B cell (primary cell): ENCODE measurements around the gene IQGAP1. TPM values are rescaled to one million over a fixed set of nuclear protein-coding genes. Genes with fewer than 3 reads are reported as not detected.

Experiments used
- ATAC-seq: fragments of 200-7000 bp; cut with Tn5 transposase; one replicate; pipeline ENCODE4 v1.10.0; 2021; ENCODE audit warnings: low read depth, mild to moderate bottlenecking, moderate number of reproducible peaks, moderate library complexity
- CTCF ChIA-PET: fragments of 350-600 bp; sonication (Branson Sonifier 250); formaldehyde crosslinking; loops from one replicate; lab custom pipeline; 2021; ENCODE audit warnings: antibody characterized with exemption, inconsistent platforms; lab: Charles Lee
- POLR2A ChIA-PET: fragments of 350-600 bp; sonication (Branson Sonifier 250); formaldehyde crosslinking; loops from one replicate; lab custom pipeline; 2021; ENCODE audit warnings: antibody characterized with exemption; lab: Charles Lee
- DNase-seq: peaks from one replicate; pipeline ENCODE4 v3.0.0; 2013
- H2AFZ ChIP-seq: 2 replicates; pipeline ENCODE4 v1.6.1; 2012; ENCODE audit warnings: mild to moderate bottlenecking, low read depth, low read length; ENCODE audit not compliant: insufficient read depth, poor library complexity, severe bottlenecking
- H3K27ac ChIP-seq, 2 donors: 1 replicate in 1 of 2; 2 replicates in 1 of 2; pipeline ENCODE4 v1.5.1; 2012 to 2013; ENCODE audit warnings: low read length in 2 of 2, mild to moderate bottlenecking in 2 of 2, moderate library complexity in 1 of 2
- H3K27me3 ChIP-seq, 4 experiments: fragments of 200-600 bp in 1 of 4; sonication (generic) in 1 of 4; replicated peaks in 1 of 4; 1 replicate in 2 of 4; 2 replicates in 2 of 4; pipeline versions ENCODE4 v1.6.1 to v1.7.0; 2013 to 2016; ENCODE audit warnings: low read length in 3 of 4, mild to moderate bottlenecking in 2 of 4, mixed read lengths in 1 of 4, moderate library complexity in 1 of 4; ENCODE audit not compliant: insufficient read depth in 4 of 4, control insufficient read depth in 3 of 4; ENCODE audit errors: control extremely low read depth in 1 of 4
- H3K36me3 ChIP-seq, 2 experiments: replicated peaks in 1 of 2; 1 replicate in 1 of 2; 2 replicates in 1 of 2; pipeline versions ENCODE4 v1.6.1 to v1.7.1; 2013; ENCODE audit warnings: low read length in 1 of 2; ENCODE audit not compliant: insufficient read depth in 2 of 2, control insufficient read depth in 1 of 2; ENCODE audit errors: control extremely low read depth in 1 of 2, extremely low read depth in 1 of 2
- H3K4me1 ChIP-seq, 2 donors: fragments of 200-600 bp in 1 of 2; sonication (generic) in 1 of 2; 1 replicate in 1 of 2; 2 replicates in 1 of 2; pipeline versions ENCODE4 v1.5.1 to v1.6.1; 2013 to 2017; ENCODE audit warnings: low read length in 2 of 2; ENCODE audit not compliant: control insufficient read depth in 2 of 2, insufficient read depth in 2 of 2
- H3K4me2 ChIP-seq: replicated peaks from 2 replicates; pipeline ENCODE3; 2012; ENCODE audit warnings: mild to moderate bottlenecking, low read depth, low read length; ENCODE audit not compliant: poor library complexity, severe bottlenecking
- H3K4me3 ChIP-seq, 5 experiments: fragments of 200-600 bp in 1 of 5; sonication (generic) in 1 of 5; 1 replicate in 3 of 5; 2 replicates in 2 of 5; pipeline versions ENCODE4 v1.5.1 to v1.7.0; 2011 to 2016; ENCODE audit warnings: low read length in 4 of 5, mild to moderate bottlenecking in 4 of 5, low read depth in 2 of 5, control low read depth in 1 of 5, moderate library complexity in 1 of 5; ENCODE audit not compliant: insufficient read depth in 1 of 5; ENCODE audit errors: control extremely low read depth in 1 of 5, extremely low read depth in 1 of 5
- H3K79me2 ChIP-seq: fragments of 200-600 bp; sonication (generic); one replicate; pipeline ENCODE4 v1.6.0; 2016; ENCODE audit warnings: low read length; ENCODE audit not compliant: control insufficient read depth, insufficient read depth
- H3K9ac ChIP-seq: fragments of 200-600 bp; sonication (generic); 2 replicates; pipeline ENCODE4 v1.6.1; 2017; ENCODE audit warnings: mild to moderate bottlenecking, low read length, moderate library complexity
- H3K9me3 ChIP-seq, 3 donors: one replicate each; pipeline versions ENCODE4 v1.6.1 to v1.7.1; 2013; ENCODE audit warnings: low read length in 2 of 3; ENCODE audit not compliant: control insufficient read depth in 2 of 3, insufficient read depth in 1 of 3; ENCODE audit errors: control extremely low read depth in 1 of 3
- H4K20me1 ChIP-seq: 2 replicates; pipeline ENCODE4 v1.6.0; 2012; ENCODE audit warnings: mild to moderate bottlenecking, low read length; ENCODE audit not compliant: insufficient read depth, control insufficient read depth, poor library complexity, severe bottlenecking
- H3K27ac Mint-ChIP-seq: one replicate; pipeline ENCODE4 v1.8.0; 2021; ENCODE audit warnings: mixed read lengths
- H3K27me3 Mint-ChIP-seq: one replicate; pipeline ENCODE4 v1.8.0; 2021; ENCODE audit warnings: mixed read lengths
- H3K4me1 Mint-ChIP-seq: one replicate; pipeline ENCODE4 v1.8.0; 2021; ENCODE audit warnings: mixed read lengths
- H3K4me3 Mint-ChIP-seq: one replicate; pipeline ENCODE4 v1.8.0; 2021; ENCODE audit warnings: mixed read lengths
- H3K9me3 Mint-ChIP-seq: one replicate; pipeline ENCODE4 v1.8.0; 2022; ENCODE audit warnings: mixed read lengths; ENCODE audit not compliant: insufficient read depth
- EZH2 ChIP-seq: IDR thresholded peaks from 2 replicates; pipeline ENCODE4 v1.6.1; 2012; ENCODE audit warnings: borderline replicate concordance, low read depth, mild to moderate bottlenecking, moderate library complexity, low read length; ENCODE audit not compliant: insufficient read depth, poor library complexity, severe bottlenecking
- WGBS: methylation state at CpG from one replicate; pipeline ENCODE4 v1.1.5; 2013; ENCODE audit warnings: missing lambda C conversion rate; ENCODE audit not compliant: insufficient coverage; 5-methylcytosine and 5-hydroxymethylcytosine counted together
- intact Hi-C: fragments of 100-400 bp; cut with micrococcal nuclease; formaldehyde crosslinking; loops from one replicate; pipeline ENCODE4 v1.10.0; 2022
- polyA plus RNA-seq: library from polyadenylated mRNA; depleted of rRNA; stranded (reverse); fragments of >200 nt; gene quantifications from 2 replicates; pipeline ENCODE4 v1.2.3, GENCODE V29; 2012
- total RNA-seq, 2 donors: library from RNA; stranded (reverse); fragments of 120-200 nt in 1 of 2; gene quantifications; 1 replicate in 1 of 2; 2 replicates in 1 of 2; pipeline versions ENCODE4 v1.2.3 to v1.2.4, GENCODE V29; 2013 to 2022
- TF ChIP-seq, protein P1 (sequence below): fragments of 200-600 bp; IDR thresholded peaks from one replicate; pipeline ENCODE4 v1.8.0; 2022; ENCODE audit warnings: antibody characterized with exemption, mild to moderate bottlenecking

The IQGAP1 gene
- total and polyA plus RNA-seq, 2 donors (not counting 1 experiment from before 2014, with no cell fraction given) = 49.7 to 216 TPM

- H2AFZ ChIP-seq = no peak overlapping the region
- ATAC-seq = no peak
- Mint-ChIP-seq H3K4me1 (peaks cover 5% of the 10 kb centered on the region), H3K4me3 (no peak overlapping the region), H3K27ac (no peak overlapping the region), H3K9me3 (no peaks in the 10 kb centered on the region), H3K27me3 (no peaks in the 10 kb centered on the region)
- H3K9me3 ChIP-seq = no peaks in the 10 kb centered on the region
- no peak overlapping the region for H3K27ac ChIP-seq
- WGBS = no CpG with 5 or more reads among the region's 2 CpGs
- peaks cover 15% of the 10 kb centered on the region for H4K20me1 ChIP-seq
- TF ChIP-seq, protein P1, sequence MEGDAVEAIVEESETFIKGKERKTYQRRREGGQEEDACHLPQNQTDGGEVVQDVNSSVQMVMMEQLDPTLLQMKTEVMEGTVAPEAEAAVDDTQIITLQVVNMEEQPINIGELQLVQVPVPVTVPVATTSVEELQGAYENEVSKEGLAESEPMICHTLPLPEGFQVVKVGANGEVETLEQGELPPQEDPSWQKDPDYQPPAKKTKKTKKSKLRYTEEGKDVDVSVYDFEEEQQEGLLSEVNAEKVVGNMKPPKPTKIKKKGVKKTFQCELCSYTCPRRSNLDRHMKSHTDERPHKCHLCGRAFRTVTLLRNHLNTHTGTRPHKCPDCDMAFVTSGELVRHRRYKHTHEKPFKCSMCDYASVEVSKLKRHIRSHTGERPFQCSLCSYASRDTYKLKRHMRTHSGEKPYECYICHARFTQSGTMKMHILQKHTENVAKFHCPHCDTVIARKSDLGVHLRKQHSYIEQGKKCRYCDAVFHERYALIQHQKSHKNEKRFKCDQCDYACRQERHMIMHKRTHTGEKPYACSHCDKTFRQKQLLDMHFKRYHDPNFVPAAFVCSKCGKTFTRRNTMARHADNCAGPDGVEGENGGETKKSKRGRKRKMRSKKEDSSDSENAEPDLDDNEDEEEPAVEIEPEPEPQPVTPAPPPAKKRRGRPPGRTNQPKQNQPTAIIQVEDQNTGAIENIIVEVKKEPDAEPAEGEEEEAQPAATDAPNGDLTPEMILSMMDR = no peak
- TF ChIP-seq EZH2 = no peak
- no peaks in the 10 kb centered on the region for H3K27me3 ChIP-seq
- no peaks in the 10 kb centered on the region for H3K4me1 ChIP-seq
- H3K9ac ChIP-seq = no peak overlapping the region
- ChIA-PET POLR2A (interaction anchor here (0.6 kb wide), 1 partner anchor 178 kb away, joined by 6 read pairs; no protein-coding TSS in a partner anchor), CTCF (interaction anchor here (1.4 kb wide), 1 partner anchor 27 kb away, joined by 3 read pairs; no protein-coding TSS in a partner anchor)
- H3K36me3 ChIP-seq = peaks cover 15 to 82% of the 10 kb centered on the region in 2 experiments
- DNase-seq = no peak
- H3K4me3 ChIP-seq = no peak overlapping the region
- intact Hi-C loops = loop anchor here (10.0 kb wide), 1 partner anchor 55 kb away; the partner anchor contains the start of gene IQGAP1
- no peak overlapping the region for H3K4me2 ChIP-seq
- peaks cover 10% of the 10 kb centered on the region for H3K79me2 ChIP-seq
Observed at GRCh38 chr15:90439946-90440345, 51.9 kb downstream of the IQGAP1 start.

- H3K79me2 ChIP-seq = peaks cover 7% of the 10 kb centered on the region
- WGBS = 83% methylated on average over 2 of the region's 3 CpGs
- ChIA-PET POLR2A (interaction anchor here (0.7 kb wide), 1 partner anchor 24 kb away, joined by 3 read pairs; no protein-coding TSS in a partner anchor), CTCF (no interaction called here)
- Mint-ChIP-seq H3K4me3 (no peak overlapping the region), H3K27me3 (no peaks in the 10 kb centered on the region), H3K27ac (no peak overlapping the region), H3K4me1 (peaks cover 2% of the 10 kb centered on the region), H3K9me3 (no peaks in the 10 kb centered on the region)
- no peaks in the 10 kb centered on the region for H3K4me1 ChIP-seq
- H3K4me3 ChIP-seq = no peak overlapping the region
- no peak overlapping the region for H2AFZ ChIP-seq
- ATAC-seq (no peak), DNase-seq (no peak)
- H3K9ac ChIP-seq = no peak overlapping the region
- peaks cover 17 to 82% of the 10 kb centered on the region in 2 experiments for H3K36me3 ChIP-seq
- no peak overlapping the region for H3K27ac ChIP-seq
- intact Hi-C loops = no loop called here
- H3K9me3 ChIP-seq = no peaks in the 10 kb centered on the region
- TF ChIP-seq EZH2 = no peak
- TF ChIP-seq, protein P1 = no peak
- H4K20me1 ChIP-seq = peaks cover 11% of the 10 kb centered on the region
- no peaks in the 10 kb centered on the region for H3K27me3 ChIP-seq
- no peak overlapping the region for H3K4me2 ChIP-seq
Observed at GRCh38 chr15:90441027-90441426, 53.0 kb downstream of the IQGAP1 start.
